SH-SY5Y (cell line): ENCODE results near the gene ZEB2.

ENCODE experiments used
- GATA2 ChIP-seq: IDR thresholded peaks from 2 replicates; pipeline ENCODE4 v1.6.1; 2011; ENCODE audit warnings: mild to moderate bottlenecking, low read depth, low read length
- GATA3 ChIP-seq: IDR thresholded peaks from 2 replicates; pipeline ENCODE4 v1.6.1; 2011; ENCODE audit warnings: low read depth, mild to moderate bottlenecking, low read length, moderate library complexity

The ZEB2 gene

GRCh38 chr2:144498277-144498676 lies 21.6 kb downstream of the ZEB2 start:
- TF ChIP-seq GATA3 = no peak
- TF ChIP-seq GATA2 = no peak

- TF ChIP-seq GATA2 = no peak
- TF ChIP-seq GATA3 = no peak
Measured at GRCh38 chr2:144496977-144497598, 22.8 kb downstream of the ZEB2 start.

DNA sequence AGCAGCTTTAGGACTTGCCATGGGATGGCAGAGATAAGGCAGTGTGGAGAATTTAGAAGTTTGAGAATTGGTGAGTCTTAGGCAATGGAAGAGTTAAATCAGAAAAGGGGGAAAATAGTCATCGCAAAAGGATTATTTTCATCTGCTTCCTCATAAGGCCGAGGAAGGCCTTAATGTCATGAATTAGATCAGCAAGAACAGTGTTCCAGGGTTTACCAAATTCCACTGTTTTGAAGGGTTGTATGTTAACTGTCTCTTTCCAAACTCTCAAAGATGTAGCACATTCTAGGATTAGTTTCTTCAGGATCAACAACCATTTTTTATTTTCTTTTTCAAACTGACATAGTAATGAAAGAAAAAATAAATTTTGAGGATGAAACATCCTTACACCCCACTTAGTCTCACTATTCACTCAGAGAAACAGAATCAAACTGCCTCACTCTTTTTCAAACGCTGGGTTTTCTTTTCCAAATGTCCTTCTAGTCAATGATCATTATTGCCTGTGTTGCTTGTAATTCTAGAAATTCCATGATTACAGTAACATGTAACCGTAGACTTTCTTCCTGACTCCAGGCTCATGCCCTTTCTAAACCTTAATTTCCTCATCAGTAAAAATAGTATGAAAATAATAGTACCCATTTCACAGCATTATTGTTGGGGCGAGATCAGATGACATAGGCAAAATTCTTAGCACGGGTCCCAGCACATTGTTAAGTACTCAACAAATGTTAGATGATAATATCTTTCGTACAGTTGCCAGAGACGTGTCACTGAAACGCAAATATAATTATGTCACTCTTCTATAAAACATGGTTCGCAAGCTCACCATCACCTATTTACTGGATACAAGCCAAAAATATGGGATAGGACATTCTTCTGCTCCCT lies 23.6 kb downstream of the ZEB2 start:
- TF ChIP-seq GATA2 (no peak), GATA3 (no peak)

GRCh38 chr2:144495227-144496091 lies 24.5 kb downstream of the ZEB2 start:
- TF ChIP-seq GATA2 = no peak
- no peak for TF ChIP-seq GATA3

DNA sequence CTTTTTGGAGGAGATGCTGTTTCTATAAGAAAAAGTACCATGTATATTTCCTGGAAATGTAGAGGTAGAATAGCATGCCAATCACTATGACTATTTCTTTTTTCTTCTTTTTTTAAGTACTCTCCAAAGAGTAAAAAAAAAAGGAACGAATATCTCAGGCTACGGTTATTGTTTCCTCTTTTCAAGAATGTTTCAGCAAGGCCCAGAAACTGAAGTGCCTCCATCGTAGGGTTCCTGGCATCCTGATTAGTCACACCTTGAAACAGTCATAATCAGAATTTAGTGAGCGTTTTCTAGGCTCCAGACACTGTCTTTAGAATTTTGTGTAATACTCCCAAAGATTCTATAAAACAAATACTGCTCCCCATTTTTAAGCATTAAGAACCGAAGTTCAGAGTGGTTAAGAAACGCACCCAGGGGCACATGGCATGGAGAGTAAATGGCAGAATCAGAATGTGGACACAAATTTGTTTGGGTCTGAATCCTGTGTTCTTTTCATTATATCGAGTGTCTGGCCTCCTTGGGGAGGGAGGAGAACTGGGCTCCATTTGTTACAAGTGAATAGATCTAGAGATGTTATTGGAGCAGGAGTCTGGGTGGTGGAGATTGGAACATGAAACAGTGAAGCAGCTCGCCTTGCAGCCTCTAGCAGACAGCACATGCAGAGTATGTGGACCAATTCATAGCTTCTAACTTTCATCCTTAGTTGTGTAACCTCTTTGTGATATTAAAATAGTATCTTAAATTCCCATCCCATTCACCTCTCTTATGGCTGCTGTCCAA lies 26.7 kb downstream of the ZEB2 start:
- no peak for TF ChIP-seq GATA3
- no peak for TF ChIP-seq GATA2

GRCh38 chr2:144490857-144491256 lies 29.1 kb downstream of the ZEB2 start:
- TF ChIP-seq GATA3 (no peak), GATA2 (no peak)

GRCh38 chr2:144490017-144490416 lies 29.9 kb downstream of the ZEB2 start:
- TF ChIP-seq GATA3 = no peak
- no peak for TF ChIP-seq GATA2

- TF ChIP-seq GATA2 (no peak), GATA3 (no peak)
Measured at GRCh38 chr2:144489315-144489916, 30.5 kb downstream of the ZEB2 start.

- no peak for TF ChIP-seq GATA2
- TF ChIP-seq GATA3 = no peak
Measured at GRCh38 chr2:144484201-144484948, 35.5 kb downstream of the ZEB2 start.

- TF ChIP-seq GATA3 (no peak), GATA2 (no peak)
Measured at GRCh38 chr2:144481666-144482065, 38.3 kb downstream of the ZEB2 start.

- TF ChIP-seq GATA3 (no peak), GATA2 (no peak)
Measured at GRCh38 chr2:144481109-144481508, 38.8 kb downstream of the ZEB2 start.

GRCh38 chr2:144480285-144480684 lies 39.6 kb downstream of the ZEB2 start:
- TF ChIP-seq GATA3 = no peak

DNA sequence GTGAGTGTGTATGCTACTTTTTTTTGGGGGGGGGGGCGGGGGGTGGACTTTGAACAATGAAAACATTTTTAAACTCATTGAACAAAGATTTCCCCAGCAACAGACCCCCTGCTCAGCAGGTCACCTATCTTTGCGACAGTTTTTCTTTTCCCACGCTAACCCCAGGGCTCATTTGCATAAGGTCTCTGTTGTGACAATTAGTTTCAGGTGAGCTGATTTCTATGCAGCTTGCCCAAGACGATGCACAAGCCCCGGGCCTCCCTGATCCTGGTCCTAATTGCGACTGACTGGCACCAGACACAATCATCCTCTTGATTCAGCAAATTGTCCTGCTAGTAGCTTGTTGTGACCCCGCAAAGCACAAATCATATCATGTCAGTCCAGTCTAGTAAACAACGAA lies 40.3 kb downstream of the ZEB2 start:
- TF ChIP-seq GATA3 (no peak), GATA2 (no peak)

GRCh38 chr2:144479138-144479537 lies 40.8 kb downstream of the ZEB2 start:
- TF ChIP-seq GATA3 = no peak
- no peak for TF ChIP-seq GATA2
